ENCODE measurements around the gene QARS1.

The QARS1 gene

GRCh38 chr3:49122886-49123545 is 18.5 kb upstream of the QARS1 start:
- Histone ChIP-seq H3K4me3 (ENCODE audit: low read depth, low read length, poor library complexity, severe bottlenecking) (no peak overlapping the region), H3F3A (ENCODE audit: insufficient read depth, low read length) (no peaks in the 10 kb centered on the region), H3K4me1 (ENCODE audit: insufficient read depth, low read length, severe bottlenecking) (peaks cover 20% of the 10 kb centered on the region), H4K20me1 (ENCODE audit: insufficient read depth, low read length) (no peaks in the 10 kb centered on the region), H2AFZ (ENCODE audit: low read length) (no peak overlapping the region), H3K4me2 (ENCODE audit: low read length) (no peak overlapping the region), H3K9me2 (ENCODE audit: low read depth, low read length) (no peaks in the 10 kb centered on the region), H3K9ac (ENCODE audit: low read length) (no peak overlapping the region), H3K36me3 (ENCODE audit: insufficient read depth, low read length) (peaks cover 14% of the 10 kb centered on the region; the same call in 1 of the 2 replicates), H3K9me3 (ENCODE audit: low read length) (no peaks in the 10 kb centered on the region), H3K79me2 (ENCODE audit: insufficient read depth, low read length) (no peaks in the 10 kb centered on the region), H3K27ac (ENCODE audit: low read depth, low read length, poor library complexity, severe bottlenecking) (no peak overlapping the region), H3K27me3 (ENCODE audit: insufficient read depth, low read length) (no peaks in the 10 kb centered on the region)
- no peak for TF ChIP-seq CTCF (IDR thresholded peaks at IDR 0.05; ENCODE audit: low read length)
- no peak for TF ChIP-seq EZH2 (IDR thresholded peaks at IDR 0.05; ENCODE audit: borderline replicate concordance, low read length)

- Histone ChIP-seq H3K27ac (ENCODE audit: low read depth, low read length, poor library complexity, severe bottlenecking) (no peak overlapping the region), H3K36me3 (ENCODE audit: insufficient read depth, low read length) (peaks cover 19% of the 10 kb centered on the region), H3F3A (ENCODE audit: insufficient read depth, low read length) (no peaks in the 10 kb centered on the region), H3K9me3 (ENCODE audit: low read length) (no peaks in the 10 kb centered on the region), H3K27me3 (ENCODE audit: insufficient read depth, low read length) (no peaks in the 10 kb centered on the region), H3K9me2 (ENCODE audit: low read depth, low read length) (no peaks in the 10 kb centered on the region), H2AFZ (ENCODE audit: low read length) (no peak overlapping the region), H3K79me2 (ENCODE audit: insufficient read depth, low read length) (no peaks in the 10 kb centered on the region), H3K4me2 (ENCODE audit: low read length) (no peak overlapping the region), H3K4me3 (ENCODE audit: low read depth, low read length, poor library complexity, severe bottlenecking) (no peak overlapping the region), H3K9ac (ENCODE audit: low read length) (no peak overlapping the region), H4K20me1 (ENCODE audit: insufficient read depth, low read length) (no peaks in the 10 kb centered on the region), H3K4me1 (ENCODE audit: insufficient read depth, low read length, severe bottlenecking) (peaks cover 20% of the 10 kb centered on the region)
- no peak for TF ChIP-seq CTCF (IDR thresholded peaks at IDR 0.05; ENCODE audit: low read length)
- TF ChIP-seq EZH2 (IDR thresholded peaks at IDR 0.05; ENCODE audit: borderline replicate concordance, low read length), result no peak
These were observed 17.9 kb upstream of the QARS1 start for GRCh38 chr3:49122451-49122850.

- no peaks in the 10 kb centered on the region for H3F3A ChIP-seq (ENCODE audit: insufficient read depth, low read length)
- H3K4me1 ChIP-seq (ENCODE audit: insufficient read depth, low read length, severe bottlenecking), result peaks cover 20% of the 10 kb centered on the region
- H3K9me3 ChIP-seq (ENCODE audit: low read length), result no peaks in the 10 kb centered on the region
- no peak overlapping the region for H3K4me3 ChIP-seq (ENCODE audit: low read depth, low read length, poor library complexity, severe bottlenecking)
- H3K4me2 ChIP-seq (ENCODE audit: low read length), result no peak overlapping the region
- H4K20me1 ChIP-seq (ENCODE audit: insufficient read depth, low read length), result no peaks in the 10 kb centered on the region
- TF ChIP-seq EZH2 (IDR thresholded peaks at IDR 0.05; ENCODE audit: borderline replicate concordance, low read length) (no peak), CTCF (IDR thresholded peaks at IDR 0.05; ENCODE audit: low read length) (no peak)
- no peaks in the 10 kb centered on the region for H3K27me3 ChIP-seq (ENCODE audit: insufficient read depth, low read length)
- no peak overlapping the region for H3K27ac ChIP-seq (ENCODE audit: low read depth, low read length, poor library complexity, severe bottlenecking)
- H3K79me2 ChIP-seq (ENCODE audit: insufficient read depth, low read length), result no peaks in the 10 kb centered on the region
- no peak overlapping the region for H3K9ac ChIP-seq (ENCODE audit: low read length)
- H2AFZ ChIP-seq (ENCODE audit: low read length), result no peak overlapping the region
- H3K36me3 ChIP-seq (ENCODE audit: insufficient read depth, low read length), result peaks cover 24% of the 10 kb centered on the region
- H3K9me2 ChIP-seq (ENCODE audit: low read depth, low read length), result no peaks in the 10 kb centered on the region
These were observed 17.5 kb upstream of the QARS1 start for GRCh38 chr3:49122022-49122421.
